HG03045 (cell line): ENCODE results near the gene C1QTNF12.

Source experiments
- ATAC-seq: cut with Tn5 transposase; IDR thresholded peaks from one replicate; pipeline ENCODE4 v1.9.1; 2021; ENCODE audit warnings: mild to moderate bottlenecking, moderate library complexity; ENCODE audit not compliant: unreplicated experiment

Gene C1QTNF12

GRCh38 chr1:1215881-1216605 lies 30.5 kb downstream of the C1QTNF12 start:
- ATAC-seq = no peak

DNA sequence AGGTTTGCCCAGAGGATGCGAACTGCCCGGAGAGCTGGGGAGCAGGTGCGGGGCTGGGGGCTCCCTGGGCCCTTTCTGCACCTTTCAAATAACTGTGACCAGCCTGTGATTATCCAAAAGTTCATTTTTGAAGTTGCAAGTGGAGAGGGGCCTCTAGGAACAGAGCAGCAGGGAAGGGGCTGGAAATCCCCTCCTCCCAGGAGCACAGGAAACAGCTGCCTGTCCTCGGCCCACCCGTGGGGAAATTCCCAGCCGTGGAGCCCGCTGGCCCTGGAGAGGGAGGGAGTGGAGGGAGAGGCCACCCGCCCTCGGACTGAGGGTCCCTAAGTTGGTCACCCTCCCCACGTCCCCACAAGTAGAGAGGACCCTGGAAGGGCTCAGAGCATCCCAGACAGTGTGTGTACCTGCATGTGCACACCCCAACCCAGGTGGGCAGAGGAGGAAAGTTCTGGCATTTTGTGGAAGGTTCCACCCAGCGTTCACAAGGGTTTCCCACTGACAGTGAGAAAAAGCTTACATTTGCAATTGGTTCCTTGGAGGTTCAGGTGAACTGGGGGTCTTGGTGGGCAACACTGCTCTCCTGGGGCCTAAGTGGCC lies 31.3 kb downstream of the C1QTNF12 start:
- no peak for ATAC-seq

GRCh38 chr1:1213345-1214265 lies 32.9 kb downstream of the C1QTNF12 start, which contains the start of gene TNFRSF4:
TNFRSF4 (minus strand) TSS chr1:1214153; CDS start chr1:1214127, 26 bp downstream.
- ATAC-seq = no peak

DNA sequence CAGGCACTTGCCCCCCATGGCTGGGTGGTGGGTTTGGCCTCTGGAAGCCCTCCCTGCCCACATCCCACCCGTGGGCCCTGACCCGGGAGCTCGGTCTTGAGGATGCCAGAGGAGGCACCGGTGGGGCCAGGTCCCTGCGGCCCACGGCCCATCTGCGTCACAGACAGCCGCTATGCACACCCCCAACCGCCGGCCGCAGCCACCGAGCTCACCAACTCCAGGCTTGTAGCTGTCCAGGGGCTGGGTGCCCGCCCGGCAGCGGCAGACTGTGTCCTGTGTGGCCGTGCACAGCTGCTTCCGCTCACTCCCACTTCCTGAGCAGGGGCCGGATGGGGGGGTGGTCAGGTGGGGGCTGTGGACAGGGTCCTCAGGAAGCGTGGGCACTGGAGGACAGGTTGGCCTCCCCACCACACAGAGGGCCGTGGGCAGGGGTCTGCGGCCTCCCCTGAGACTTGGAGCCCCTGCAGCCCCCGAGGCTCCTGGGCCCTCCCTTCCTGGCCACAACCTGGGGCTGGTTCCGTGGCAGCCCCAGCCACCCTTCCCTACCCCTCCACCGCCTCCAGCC lies 33.7 kb downstream of the C1QTNF12 start:
- no peak for ATAC-seq

GRCh38 chr1:1211541-1212441 lies 34.7 kb downstream of the C1QTNF12 start:
- ATAC-seq = no peak

- ATAC-seq = no peak
Observed at GRCh38 chr1:1210726-1211540, 35.6 kb downstream of the C1QTNF12 start.

DNA sequence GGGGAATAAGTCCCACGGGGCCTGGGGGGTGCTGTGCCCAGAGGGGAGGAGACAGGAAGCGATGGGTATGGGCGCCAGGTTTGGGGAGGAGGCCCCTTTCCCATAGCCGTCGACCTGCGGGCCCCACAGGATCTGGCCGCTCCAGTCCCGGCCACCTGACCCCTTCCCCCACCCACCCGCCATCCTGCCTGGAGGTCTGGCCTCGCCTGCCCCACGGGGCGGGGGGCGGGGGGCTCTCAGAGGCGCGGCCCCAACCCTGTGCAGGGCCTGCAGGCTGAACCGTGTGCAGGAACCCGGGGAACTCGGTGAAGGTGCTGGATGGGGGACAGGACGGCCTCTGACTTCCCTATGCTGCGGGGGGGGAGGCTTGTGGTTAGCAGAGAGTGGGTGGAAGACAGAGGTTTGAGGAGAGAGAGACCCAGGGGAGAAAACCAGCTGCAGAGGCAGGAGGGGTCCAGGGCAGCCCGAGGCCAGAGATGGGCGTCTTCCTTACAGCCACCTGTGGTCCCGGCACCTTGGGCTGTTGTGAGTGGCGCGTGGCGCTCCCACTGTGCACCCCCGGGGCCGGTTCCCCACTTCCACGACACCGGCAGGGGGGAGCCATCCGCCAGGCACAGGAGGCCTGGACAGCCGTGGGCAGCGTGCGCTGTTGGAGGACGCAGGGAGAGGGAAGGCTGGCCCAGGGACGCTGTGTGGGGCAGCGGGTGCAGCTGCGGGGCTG lies 37.6 kb downstream of the C1QTNF12 start:
- ATAC-seq = no peak

GRCh38 chr1:1207571-1207892 lies 39.0 kb downstream of the C1QTNF12 start:
- ATAC-seq = no peak

- ATAC-seq = no peak
Observed at GRCh38 chr1:1206966-1207531, 39.5 kb downstream of the C1QTNF12 start.

GRCh38 chr1:1206376-1206965 lies 40.1 kb downstream of the C1QTNF12 start, which contains the start of gene TNFRSF18:
TNFRSF18 (minus strand) TSS chr1:1206592; CDS start chr1:1206571, 21 bp downstream.
- ATAC-seq = no peak

GRCh38 chr1:1205769-1206375 lies 40.6 kb downstream of the C1QTNF12 start:
- no peak for ATAC-seq

- ATAC-seq = no peak
Observed at GRCh38 chr1:1204998-1205768, 41.3 kb downstream of the C1QTNF12 start.

DNA sequence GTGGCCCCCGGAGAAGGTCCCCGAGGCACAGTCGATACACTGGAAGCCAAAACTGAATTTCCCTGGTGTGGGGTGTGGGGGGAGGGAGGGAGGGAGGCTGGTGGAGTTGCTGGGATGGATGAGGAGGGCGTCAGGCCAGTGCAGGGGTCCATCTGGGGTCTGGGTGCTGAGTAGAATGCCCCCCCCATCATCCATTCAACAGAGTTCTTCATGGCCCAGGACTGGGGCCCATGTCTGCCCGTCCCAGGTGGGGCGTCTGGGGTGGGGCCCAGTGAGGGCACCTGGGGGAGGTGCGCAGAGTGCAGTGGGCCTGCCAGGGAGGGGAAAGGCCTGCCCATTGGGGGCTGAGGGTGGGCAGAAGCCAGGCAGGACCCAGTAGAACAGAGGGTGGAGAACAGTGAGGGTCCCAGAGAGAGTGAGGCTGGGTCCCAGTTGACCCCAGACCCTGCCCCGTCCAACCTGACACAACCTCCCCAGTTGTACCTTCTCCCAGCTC lies 42.0 kb downstream of the C1QTNF12 start:
- no peak for ATAC-seq

- ATAC-seq = no peak
Observed at GRCh38 chr1:1203561-1204424, 42.7 kb downstream of the C1QTNF12 start.

DNA sequence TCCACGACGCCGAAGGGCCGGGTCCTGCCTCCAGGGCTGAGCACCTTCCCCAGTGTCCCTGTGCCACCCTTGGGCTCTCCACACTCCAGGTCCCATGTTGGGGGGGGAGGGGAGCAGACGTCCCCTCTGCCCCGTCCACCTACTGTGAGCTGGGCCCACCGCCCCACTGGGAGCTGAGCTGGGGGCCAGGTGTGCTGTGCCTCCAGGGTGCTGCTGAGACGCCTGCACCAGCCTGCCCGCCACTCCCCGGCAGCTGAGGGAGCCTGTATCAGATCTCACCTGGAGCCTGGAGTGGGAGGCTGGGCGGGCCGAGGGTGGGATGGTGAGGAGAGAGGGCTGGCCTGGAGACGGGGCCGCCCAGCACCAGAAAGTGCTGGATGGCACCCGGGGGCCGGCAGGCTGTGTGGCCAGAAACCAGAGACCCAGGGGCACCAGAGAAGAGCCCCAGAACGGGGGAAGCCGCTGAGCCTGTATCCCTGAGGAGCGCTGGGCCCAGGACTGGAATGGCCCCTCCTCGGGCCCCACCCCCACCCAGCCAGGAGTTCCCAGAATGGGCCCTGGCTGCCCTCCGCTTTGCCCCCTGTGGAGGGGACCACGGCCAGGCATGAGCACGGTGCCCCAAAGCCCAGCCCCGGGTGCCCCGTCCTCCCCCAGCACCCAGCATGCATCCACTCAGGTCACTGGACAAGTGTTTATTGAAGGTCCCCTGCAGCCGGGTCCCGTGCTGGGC lies 43.5 kb downstream of the C1QTNF12 start:
- no peak for ATAC-seq
